ENCODE data around the gene RBM19.

- TF ChIP-seq, protein P1, sequence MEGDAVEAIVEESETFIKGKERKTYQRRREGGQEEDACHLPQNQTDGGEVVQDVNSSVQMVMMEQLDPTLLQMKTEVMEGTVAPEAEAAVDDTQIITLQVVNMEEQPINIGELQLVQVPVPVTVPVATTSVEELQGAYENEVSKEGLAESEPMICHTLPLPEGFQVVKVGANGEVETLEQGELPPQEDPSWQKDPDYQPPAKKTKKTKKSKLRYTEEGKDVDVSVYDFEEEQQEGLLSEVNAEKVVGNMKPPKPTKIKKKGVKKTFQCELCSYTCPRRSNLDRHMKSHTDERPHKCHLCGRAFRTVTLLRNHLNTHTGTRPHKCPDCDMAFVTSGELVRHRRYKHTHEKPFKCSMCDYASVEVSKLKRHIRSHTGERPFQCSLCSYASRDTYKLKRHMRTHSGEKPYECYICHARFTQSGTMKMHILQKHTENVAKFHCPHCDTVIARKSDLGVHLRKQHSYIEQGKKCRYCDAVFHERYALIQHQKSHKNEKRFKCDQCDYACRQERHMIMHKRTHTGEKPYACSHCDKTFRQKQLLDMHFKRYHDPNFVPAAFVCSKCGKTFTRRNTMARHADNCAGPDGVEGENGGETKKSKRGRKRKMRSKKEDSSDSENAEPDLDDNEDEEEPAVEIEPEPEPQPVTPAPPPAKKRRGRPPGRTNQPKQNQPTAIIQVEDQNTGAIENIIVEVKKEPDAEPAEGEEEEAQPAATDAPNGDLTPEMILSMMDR (IDR thresholded peaks at IDR 0.05): no peak
- TF ChIP-seq ZFP36 (IDR thresholded peaks at IDR 0.05; ENCODE audit: borderline replicate concordance, partially characterized antibody): no peak
- TF ChIP-seq POLR2AphosphoS2 (conservative IDR thresholded peaks at IDR 0.05; ENCODE audit: low read length): no peak
- TF ChIP-seq KDM1A (IDR thresholded peaks at IDR 0.05; ENCODE audit: low read depth): no peak
- no peak for TF ChIP-seq EP300 (IDR thresholded peaks at IDR 0.05)
- no peak for TF ChIP-seq REST (IDR thresholded peaks at IDR 0.05)
- no peak for TF ChIP-seq HDAC2 (IDR thresholded peaks at IDR 0.05)
- no peak for TF ChIP-seq MAX (IDR thresholded peaks at IDR 0.05)
- no peak for TF ChIP-seq EHF (CRISPR knock-in tag; IDR thresholded peaks at IDR 0.05)
Observed at GRCh38 chr12:113879658-113880057, 86.5 kb downstream of the RBM19 start.

Data from A549 (cell line).